Gastroesophageal sphincter (tissue), 3 donors: ENCODE measurements around the gene CBX8.

Experiments used
- POLR2A ChIP-seq, 2 donors: fragments of 450-650 bp; IDR thresholded peaks; one replicate each; pipeline ENCODE4 v1.6.1; 2017; ENCODE audit warnings: antibody characterized with exemption in 2 of 2, mild to moderate bottlenecking in 2 of 2, moderate library complexity in 1 of 2
- TF ChIP-seq, protein P1 (sequence below), 4 experiments: fragments of 200-600 bp in 2 of 4; fragments of 450-650 bp in 2 of 4; sonication (generic) in 1 of 4; IDR thresholded peaks; one replicate each; pipeline ENCODE4 v1.5.1; 2017 to 2019; ENCODE audit warnings: antibody characterized with exemption in 4 of 4, mild to moderate bottlenecking in 2 of 4, moderate library complexity in 2 of 4

DNA sequence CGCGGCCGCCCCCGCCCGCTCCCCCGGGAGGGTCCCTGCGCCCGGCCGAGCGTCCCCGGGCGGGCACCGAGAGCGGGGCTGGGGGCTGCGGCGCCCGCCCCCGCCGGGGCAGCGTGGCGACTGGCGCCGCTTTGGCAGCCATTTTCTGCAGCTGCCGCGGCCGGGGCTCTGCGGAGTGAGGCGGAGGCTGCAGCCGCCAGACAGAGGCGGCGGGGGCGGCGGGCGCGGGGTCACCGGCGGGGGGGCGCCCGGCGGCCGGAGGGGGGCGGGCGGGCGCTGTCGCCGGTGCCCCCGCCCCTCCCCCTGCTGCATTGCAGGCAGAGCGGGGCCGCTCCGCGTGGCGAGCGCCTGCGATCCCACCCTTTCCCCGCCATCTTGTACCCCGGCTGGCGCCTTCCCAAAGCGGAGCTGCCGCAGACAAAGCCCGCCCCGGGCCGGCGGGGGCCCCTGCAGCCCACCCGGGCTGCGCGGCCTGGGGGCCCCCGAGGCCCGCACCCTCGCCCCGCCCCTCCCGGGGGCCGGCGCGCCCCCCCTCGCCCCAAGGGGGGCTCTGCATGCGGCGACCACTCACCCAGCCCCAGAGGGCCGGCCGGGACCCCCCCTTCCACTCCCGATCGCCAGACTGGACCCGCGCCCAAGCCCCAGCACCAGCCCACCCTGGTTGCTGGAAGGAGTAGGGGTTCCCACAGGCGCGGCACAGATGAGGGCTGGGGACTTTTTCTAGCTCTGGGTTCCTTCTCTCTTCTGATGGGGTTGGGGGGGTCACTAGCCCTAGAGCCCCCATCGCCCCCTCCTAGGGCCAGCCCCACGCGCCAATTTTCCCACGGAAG lies 16.6 kb upstream of the CBX8 start:
- TF ChIP-seq, protein P1, sequence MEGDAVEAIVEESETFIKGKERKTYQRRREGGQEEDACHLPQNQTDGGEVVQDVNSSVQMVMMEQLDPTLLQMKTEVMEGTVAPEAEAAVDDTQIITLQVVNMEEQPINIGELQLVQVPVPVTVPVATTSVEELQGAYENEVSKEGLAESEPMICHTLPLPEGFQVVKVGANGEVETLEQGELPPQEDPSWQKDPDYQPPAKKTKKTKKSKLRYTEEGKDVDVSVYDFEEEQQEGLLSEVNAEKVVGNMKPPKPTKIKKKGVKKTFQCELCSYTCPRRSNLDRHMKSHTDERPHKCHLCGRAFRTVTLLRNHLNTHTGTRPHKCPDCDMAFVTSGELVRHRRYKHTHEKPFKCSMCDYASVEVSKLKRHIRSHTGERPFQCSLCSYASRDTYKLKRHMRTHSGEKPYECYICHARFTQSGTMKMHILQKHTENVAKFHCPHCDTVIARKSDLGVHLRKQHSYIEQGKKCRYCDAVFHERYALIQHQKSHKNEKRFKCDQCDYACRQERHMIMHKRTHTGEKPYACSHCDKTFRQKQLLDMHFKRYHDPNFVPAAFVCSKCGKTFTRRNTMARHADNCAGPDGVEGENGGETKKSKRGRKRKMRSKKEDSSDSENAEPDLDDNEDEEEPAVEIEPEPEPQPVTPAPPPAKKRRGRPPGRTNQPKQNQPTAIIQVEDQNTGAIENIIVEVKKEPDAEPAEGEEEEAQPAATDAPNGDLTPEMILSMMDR (IDR thresholded peaks at IDR 0.05), result no peak
- TF ChIP-seq POLR2A (IDR thresholded peaks at IDR 0.05), result no peak
